Omental fat pad (tissue), 4 donors: ENCODE data around the gene ADAMTSL4. TPM values are rescaled to one million over a fixed set of nuclear protein-coding genes. Genes with fewer than 3 reads are reported as not detected.

Experiments used
- ATAC-seq: fragments of 150-250 bp; one replicate; pipeline ENCODE4 v1.9.1; 2016; ENCODE audit warnings: mild to moderate bottlenecking, moderate library complexity; ENCODE audit not compliant: low FRiP score
- DNase-seq: peaks from one replicate; pipeline ENCODE4 v3.0.0-alpha.2; 2019; ENCODE audit warnings: low spot score
- CTCF ChIP-seq, 3 donors: fragments of 450-650 bp; IDR thresholded peaks; one replicate each; pipeline ENCODE4 v1.5.1; 2016 to 2017; ENCODE audit warnings: antibody characterized with exemption in 3 of 3, mild to moderate bottlenecking in 3 of 3, moderate library complexity in 2 of 3
- small RNA-seq: library from RNA; depleted of rRNA; stranded (forward); fragments of <200 nt; gene quantifications from one replicate; pipeline ENCODE3, GENCODE V24; 2016
- total RNA-seq, 4 donors: library from RNA; depleted of rRNA; stranded (reverse); fragments of >200 nt; gene quantifications; one replicate each; pipeline ENCODE4 v1.1.0, GENCODE V29; 2016

The ADAMTSL4 gene
- total RNA-seq, 4 donors from 2014 or later, result 33.7 to 46.6 (median 39.9) TPM

GRCh38 chr1:150606463-150607142 is 57.4 kb downstream of the ADAMTSL4 start:
- ATAC-seq, result no peak
- no peak for DNase-seq
- no peak for TF ChIP-seq CTCF (IDR thresholded peaks at IDR 0.05)

- DNase-seq (no peak), ATAC-seq (no peak)
- TF ChIP-seq CTCF (IDR thresholded peaks at IDR 0.05), result no peak
Measured at GRCh38 chr1:150609732-150610131, 60.5 kb downstream of the ADAMTSL4 start.

Small RNA genes lying within 50 kb of the gene (small RNA-seq; reads per million reads assigned to genes)
- not detected for gene MIR4257
- not detected for gene RF00015
- gene RF00561, result not detected
- not detected for gene RN7SL473P
- not detected for gene RN7SL600P

Other genes with a start within 250 kb of the ADAMTSL4 start
- 10 to 100 TPM; 23.3 to 68.6 (median 48.5) TPM for gene PRPF3, start 227.9 kb upstream of the ADAMTSL4 start, total RNA-seq
- gene RPRD2, start 185.3 kb upstream of the ADAMTSL4 start, total RNA-seq, result 10 to 100 TPM; 14.5 to 19.9 (median 16.3) TPM
- gene TARS2, start 62.0 kb upstream of the ADAMTSL4 start, total RNA-seq, result 10 to 100 TPM in 2 of 4 donors, 1 to 10 TPM in 2; 7.0 to 10.9 (median 10.0) TPM
- gene ECM1, start 41.3 kb upstream of the ADAMTSL4 start, total RNA-seq, result 10 to 100 TPM; 10.8 to 24.8 (median 18.5) TPM
- gene FALEC, start 33.7 kb upstream of the ADAMTSL4 start, total RNA-seq, result not detected
- gene MCL1, start 30.2 kb downstream of the ADAMTSL4 start, total RNA-seq, result 100 to 1,000 TPM; 505 to 845 (median 657) TPM
- gene ENSA, start 80.2 kb downstream of the ADAMTSL4 start, total RNA-seq, result 100 to 1,000 TPM; 115 to 179 (median 155) TPM
- gene GOLPH3L, start 147.7 kb downstream of the ADAMTSL4 start, total RNA-seq, result 10 to 100 TPM; 12.4 to 19.5 (median 17.9) TPM
- 1 to 10 TPM in 1 of 4 donors, under 1 TPM in 1, not detected in 2; 0.46 to 2.0 TPM for gene HORMAD1, start 171.5 kb downstream of the ADAMTSL4 start, total RNA-seq
- gene CTSS, start 216.4 kb downstream of the ADAMTSL4 start, total RNA-seq, result 100 to 1,000 TPM in 3 of 4 donors, 10 to 100 TPM in 1; 95.7 to 310 (median 139) TPM